Upper lobe of left lung (tissue), 6 donors: ENCODE measurements around the gene CISD3. TPM values are rescaled to one million over a fixed set of nuclear protein-coding genes. Genes with fewer than 3 reads are reported as not detected.

Experiments used
- ATAC-seq, 2 donors: fragments of 200-7000 bp; cut with Tn5 transposase; one replicate each; pipeline ENCODE4 v1.9.1; 2022; ENCODE audit warnings: mild to moderate bottlenecking in 2 of 2, moderate library complexity in 2 of 2; ENCODE audit not compliant: low FRiP score in 2 of 2
- DNase-seq, 2 donors: peaks; one replicate each; pipeline ENCODE4 v3.0.0-alpha.2; 2019 to 2020
- H3K27ac ChIP-seq, 4 donors: fragments of 200-600 bp; sonication (generic); one replicate each; pipeline ENCODE4 v1.5.1; 2016 to 2019
- H3K27me3 ChIP-seq, 4 donors: fragments of 200-600 bp; sonication (generic); one replicate each; pipeline ENCODE4 v1.5.1; 2017 to 2019
- H3K36me3 ChIP-seq, 4 donors: fragments of 200-600 bp; sonication (generic); one replicate each; pipeline ENCODE4 v1.5.1; 2016 to 2019
- H3K4me1 ChIP-seq, 4 donors: fragments of 200-600 bp; sonication (generic); one replicate each; pipeline ENCODE4 v1.5.1; 2018 to 2019
- H3K4me3 ChIP-seq, 4 donors: fragments of 200-600 bp; sonication (generic); one replicate each; pipeline ENCODE4 v1.5.1; 2017 to 2019; ENCODE audit warnings: mild to moderate bottlenecking in 2 of 4, moderate library complexity in 1 of 4
- H3K9me3 ChIP-seq, 4 donors: fragments of 200-600 bp; sonication (generic); one replicate each; pipeline ENCODE4 v1.5.1; 2018 to 2019
- CTCF ChIP-seq, 6 experiments: fragments of 450-650 bp in 4 of 6; fragments of 200-600 bp in 2 of 6; sonication (generic) in 2 of 6; IDR thresholded peaks; one replicate each; pipeline ENCODE4 v1.5.1; 2016 to 2019; ENCODE audit warnings: antibody characterized with exemption in 6 of 6
- EP300 ChIP-seq, 4 donors: sonication (generic); formaldehyde crosslinking; IDR thresholded peaks; one replicate each; pipeline ENCODE4 v1.5.1; 2017; ENCODE audit warnings: antibody characterized with exemption in 4 of 4, control low read depth in 2 of 4
- POLR2A ChIP-seq, 4 donors: fragments of 450-650 bp; IDR thresholded peaks; one replicate each; pipeline ENCODE4 v1.5.1; 2016 to 2017; ENCODE audit warnings: antibody characterized with exemption in 4 of 4, mild to moderate bottlenecking in 2 of 4
- POLR2AphosphoS5 ChIP-seq, 2 donors: sonication (generic); formaldehyde crosslinking; IDR thresholded peaks; one replicate each; pipeline ENCODE4 v1.5.1; 2017; ENCODE audit warnings: antibody characterized with exemption in 2 of 2
- WGBS, 2 donors: methylation state at CpG; one replicate each; pipeline ENCODE4 v1.1.5; 2017 to 2018; 5-methylcytosine and 5-hydroxymethylcytosine counted together
- total RNA-seq, 6 donors: library from RNA; depleted of rRNA in 4 of 6; stranded (reverse); fragments of >200 nt in 4 of 6; gene quantifications; one replicate each; pipeline versions ENCODE4 v1.1.0 to v1.2.1, GENCODE V29; 2016 to 2021
- donor health status: DM: no; HTN: no; CAD: no; lungs with moderate emphysema.
- donor health status: DM: no; HTN: yes; CAD: no; lungs with severe emphysema.

The CISD3 gene
- total RNA-seq, 6 donors from 2014 or later: 6.3 to 49.7 (median 15.9) TPM

GRCh38 chr17:38749223-38750043, 19.3 kb downstream of the CISD3 start:
- H3K4me1 ChIP-seq: peaks cover 58 to 82% (median 78%) of the 10 kb centered on the region in 4 donors
- WGBS, 2 donors: 0 to 2% methylated on average over 2 to 47 of the region's 79 CpGs
- H3K9me3 ChIP-seq: no peaks in the 10 kb centered on the region
- H3K4me3 ChIP-seq: peak overlapping the region; percentile 46 to 86 (median 84)
- H3K27me3 ChIP-seq: peaks cover 0 to 14% (median 2%) of the 10 kb centered on the region in 4 donors
- H3K27ac ChIP-seq: peak overlapping the region; percentile 89 to 95 (median 92)
- peaks cover 0 to 2% (median 0%) of the 10 kb centered on the region in 4 donors for H3K36me3 ChIP-seq
- peak; percentile 91 to 93 for DNase-seq
- TF ChIP-seq EP300 (IDR thresholded peaks at IDR 0.05): peak in 2 of 4 donors; percentile 73 to 83
- TF ChIP-seq POLR2A (IDR thresholded peaks at IDR 0.05): peak in 3 of 4 donors; percentile 27 to 77 (median 57)
- peak in 3 of 6 experiments; percentile 4 to 8 (median 5) for TF ChIP-seq CTCF (IDR thresholded peaks at IDR 0.05)
- peak; percentile 82 to 92 for TF ChIP-seq POLR2AphosphoS5 (IDR thresholded peaks at IDR 0.05)
- ATAC-seq: peak; percentile 38 to 51

GRCh38 chr17:38750044-38750311, 19.8 kb downstream of the CISD3 start:
- DNase-seq: no peak
- H3K27me3 ChIP-seq: peaks cover 0 to 14% (median 2%) of the 10 kb centered on the region in 4 donors
- TF ChIP-seq CTCF (IDR thresholded peaks at IDR 0.05) (no peak), POLR2A (IDR thresholded peaks at IDR 0.05) (no peak), POLR2AphosphoS5 (IDR thresholded peaks at IDR 0.05) (no peak), EP300 (IDR thresholded peaks at IDR 0.05) (no peak)
- peaks cover 61 to 83% (median 76%) of the 10 kb centered on the region in 4 donors for H3K4me1 ChIP-seq
- 8 to 11% methylated on average over 6 to 12 of the region's 12 CpGs for WGBS, 2 donors
- ATAC-seq: no peak
- H3K27ac ChIP-seq: peak overlapping the region; percentile 89 to 95 (median 92)
- no peaks in the 10 kb centered on the region for H3K9me3 ChIP-seq
- peaks cover 0 to 7% (median 1%) of the 10 kb centered on the region in 4 donors for H3K36me3 ChIP-seq
- H3K4me3 ChIP-seq: peak overlapping the region; percentile 46 to 86 (median 84)

GRCh38 chr17:38750312-38751121, 20.4 kb downstream of the CISD3 start:
- DNase-seq: no peak

GRCh38 chr17:38751144-38751807, 21.1 kb downstream of the CISD3 start:
- Histone ChIP-seq H3K4me1 (peaks cover 53 to 73% (median 65%) of the 10 kb centered on the region in 4 donors), H3K9me3 (no peaks in the 10 kb centered on the region), H3K27ac (peak overlapping the region; percentile 89 to 95 (median 92)), H3K4me3 (peak overlapping the region in 3 of 4 donors; percentile 77 to 85 (median 82)), H3K27me3 (peaks cover 0 to 14% (median 2%) of the 10 kb centered on the region in 4 donors), H3K36me3 (peaks cover 3 to 18% (median 10%) of the 10 kb centered on the region in 4 donors)
- DNase-seq (no peak), ATAC-seq (no peak)
- WGBS, 2 donors: 5% methylated on average over 10 of the region's 10 CpGs
- TF ChIP-seq POLR2AphosphoS5 (IDR thresholded peaks at IDR 0.05) (no peak), CTCF (IDR thresholded peaks at IDR 0.05) (no peak), EP300 (IDR thresholded peaks at IDR 0.05) (no peak), POLR2A (IDR thresholded peaks at IDR 0.05) (no peak)

More at GRCh38 chr17:38750312-38751121, 20.4 kb downstream of the CISD3 start:
- Histone ChIP-seq H3K9me3 (no peaks in the 10 kb centered on the region), H3K27me3 (peaks cover 0 to 14% (median 2%) of the 10 kb centered on the region in 4 donors), H3K27ac (peak overlapping the region; percentile 89 to 95 (median 92)), H3K36me3 (peaks cover 0 to 10% (median 3%) of the 10 kb centered on the region in 4 donors), H3K4me3 (peak overlapping the region in 3 of 4 donors; percentile 84 to 86 (median 85)), H3K4me1 (peaks cover 61 to 81% (median 73%) of the 10 kb centered on the region in 4 donors)
- ATAC-seq: no peak
- 20 to 24% methylated on average over 25 to 28 of the region's 28 CpGs for WGBS, 2 donors
- no peak for TF ChIP-seq POLR2A (IDR thresholded peaks at IDR 0.05)
